Measurements from ENCODE around the gene PHLPP2.

PHLPP2 gene

GRCh38 chr16:71647391-71647790 lies 77.1 kb downstream of the PHLPP2 start:
- no peak overlapping the region for H3K4me3 Mint-ChIP-seq

DNA sequence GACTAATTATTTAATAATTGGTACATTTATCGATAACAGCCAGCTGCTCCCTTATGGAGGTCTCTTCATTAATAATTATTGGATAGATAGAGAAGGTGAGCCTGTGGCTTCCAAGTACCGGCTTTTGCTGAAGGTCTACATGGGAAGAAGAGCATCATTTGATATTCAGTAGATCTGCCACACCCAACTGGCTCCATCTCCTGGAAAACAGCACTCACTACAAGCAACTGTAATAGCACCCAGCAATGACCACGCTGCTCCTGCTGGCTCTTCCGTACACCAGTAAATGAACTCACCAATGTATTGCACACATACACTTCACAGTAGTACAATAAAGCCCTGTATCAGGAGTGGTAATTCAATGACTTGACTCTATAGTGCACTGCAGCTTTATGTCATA lies 79.1 kb downstream of the PHLPP2 start:
- H3K4me3 Mint-ChIP-seq: no peak overlapping the region
- no peak overlapping the region for H3K27ac Mint-ChIP-seq
- TF ChIP-seq, protein P1, sequence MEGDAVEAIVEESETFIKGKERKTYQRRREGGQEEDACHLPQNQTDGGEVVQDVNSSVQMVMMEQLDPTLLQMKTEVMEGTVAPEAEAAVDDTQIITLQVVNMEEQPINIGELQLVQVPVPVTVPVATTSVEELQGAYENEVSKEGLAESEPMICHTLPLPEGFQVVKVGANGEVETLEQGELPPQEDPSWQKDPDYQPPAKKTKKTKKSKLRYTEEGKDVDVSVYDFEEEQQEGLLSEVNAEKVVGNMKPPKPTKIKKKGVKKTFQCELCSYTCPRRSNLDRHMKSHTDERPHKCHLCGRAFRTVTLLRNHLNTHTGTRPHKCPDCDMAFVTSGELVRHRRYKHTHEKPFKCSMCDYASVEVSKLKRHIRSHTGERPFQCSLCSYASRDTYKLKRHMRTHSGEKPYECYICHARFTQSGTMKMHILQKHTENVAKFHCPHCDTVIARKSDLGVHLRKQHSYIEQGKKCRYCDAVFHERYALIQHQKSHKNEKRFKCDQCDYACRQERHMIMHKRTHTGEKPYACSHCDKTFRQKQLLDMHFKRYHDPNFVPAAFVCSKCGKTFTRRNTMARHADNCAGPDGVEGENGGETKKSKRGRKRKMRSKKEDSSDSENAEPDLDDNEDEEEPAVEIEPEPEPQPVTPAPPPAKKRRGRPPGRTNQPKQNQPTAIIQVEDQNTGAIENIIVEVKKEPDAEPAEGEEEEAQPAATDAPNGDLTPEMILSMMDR (IDR thresholded peaks at IDR 0.05; ENCODE audit: unreplicated experiment in 3 of 3): peak; percentile 13 to 29 (median 21)
- H3K36me3 Mint-ChIP-seq (ENCODE audit: low read depth): peaks cover 33% of the 10 kb centered on the region
- no peaks in the 10 kb centered on the region for H3K27me3 Mint-ChIP-seq (ENCODE audit: low read depth)
- H3K9me3 Mint-ChIP-seq: no peaks in the 10 kb centered on the region
- peaks cover 8% of the 10 kb centered on the region for H3K4me1 Mint-ChIP-seq

More at GRCh38 chr16:71647391-71647790, 77.1 kb downstream of the PHLPP2 start:
- no peaks in the 10 kb centered on the region for H3K27me3 Mint-ChIP-seq (ENCODE audit: low read depth)
- H3K9me3 Mint-ChIP-seq: no peaks in the 10 kb centered on the region
- H3K4me1 Mint-ChIP-seq: peaks cover 8% of the 10 kb centered on the region
- no peak overlapping the region for H3K27ac Mint-ChIP-seq
- peaks cover 40% of the 10 kb centered on the region for H3K36me3 Mint-ChIP-seq (ENCODE audit: low read depth)
- TF ChIP-seq, protein P1 (IDR thresholded peaks at IDR 0.05; ENCODE audit: unreplicated experiment in 3 of 3): no peak

GRCh38 chr16:71637398-71637797 lies 87.1 kb downstream of the PHLPP2 start:
- TF ChIP-seq, protein P1 (IDR thresholded peaks at IDR 0.05; ENCODE audit: unreplicated experiment in 3 of 3): no peak
- Mint-ChIP-seq H3K9me3 (no peaks in the 10 kb centered on the region), H3K4me1 (peaks cover 13% of the 10 kb centered on the region), H3K27me3 (ENCODE audit: low read depth) (no peaks in the 10 kb centered on the region), H3K36me3 (ENCODE audit: low read depth) (peaks cover 11% of the 10 kb centered on the region), H3K27ac (peak overlapping the region in 2 of 3 experiments; percentile 13 to 45), H3K4me3 (no peak overlapping the region)

GRCh38 chr16:71635632-71636031 lies 88.9 kb downstream of the PHLPP2 start:
- Mint-ChIP-seq H3K4me3 (no peak overlapping the region), H3K36me3 (ENCODE audit: low read depth) (peaks cover 10% of the 10 kb centered on the region), H3K9me3 (no peaks in the 10 kb centered on the region), H3K27me3 (ENCODE audit: low read depth) (peaks cover 3% of the 10 kb centered on the region), H3K4me1 (peaks cover 13% of the 10 kb centered on the region), H3K27ac (no peak overlapping the region)
- TF ChIP-seq, protein P1 (IDR thresholded peaks at IDR 0.05; ENCODE audit: unreplicated experiment in 3 of 3): no peak

- peak overlapping the region in 1 of 3 experiments; percentile 2 for H3K27ac Mint-ChIP-seq
- no peak overlapping the region for H3K4me3 Mint-ChIP-seq
- H3K36me3 Mint-ChIP-seq (ENCODE audit: low read depth): peaks cover 3% of the 10 kb centered on the region
- peaks cover 36% of the 10 kb centered on the region for H3K27me3 Mint-ChIP-seq (ENCODE audit: low read depth)
- peaks cover 24% of the 10 kb centered on the region for H3K4me1 Mint-ChIP-seq
- TF ChIP-seq, protein P1 (IDR thresholded peaks at IDR 0.05; ENCODE audit: unreplicated experiment in 3 of 3): no peak
- peaks cover 3% of the 10 kb centered on the region for H3K9me3 Mint-ChIP-seq
These were observed 92.7 kb downstream of the PHLPP2 start for GRCh38 chr16:71631776-71632175.

DNA sequence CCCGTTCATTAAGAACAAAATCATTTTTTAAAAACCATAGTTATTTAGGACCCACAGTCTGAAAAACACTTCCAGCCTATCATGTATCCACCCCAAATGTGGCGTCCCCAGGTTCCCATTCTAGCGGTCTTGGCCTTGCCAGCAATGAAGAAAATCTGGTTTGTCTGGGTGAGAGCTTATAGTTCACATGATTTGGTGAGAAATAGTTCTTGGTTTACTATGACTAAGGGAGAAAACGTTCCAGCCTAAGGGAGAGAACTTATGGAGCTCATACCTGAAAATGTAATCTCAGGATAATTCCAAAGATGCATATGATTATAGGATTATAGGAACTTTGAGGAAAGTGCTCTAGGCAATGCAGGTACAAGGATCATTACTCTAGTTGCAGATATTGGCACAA lies 93.7 kb downstream of the PHLPP2 start:
- Mint-ChIP-seq H3K4me1 (peaks cover 22% of the 10 kb centered on the region), H3K27me3 (ENCODE audit: low read depth) (peaks cover 39% of the 10 kb centered on the region), H3K9me3 (peaks cover 3% of the 10 kb centered on the region), H3K4me3 (no peak overlapping the region), H3K27ac (no peak overlapping the region), H3K36me3 (ENCODE audit: low read depth) (peaks cover 3% of the 10 kb centered on the region)
- TF ChIP-seq, protein P1 (IDR thresholded peaks at IDR 0.05; ENCODE audit: unreplicated experiment in 3 of 3): no peak
